ENCODE measurements around the gene PCDH9.

- no peak for TF ChIP-seq SIN3A (IDR thresholded peaks at IDR 0.05; ENCODE audit: borderline replicate concordance, insufficient read depth, low read depth, low read length)
- no peak for TF ChIP-seq CTCF (IDR thresholded peaks at IDR 0.05)
- TF ChIP-seq POLR2AphosphoS5 (IDR thresholded peaks at IDR 0.05; ENCODE audit: low read depth, low read length) = no peak
- no peak for TF ChIP-seq REST (IDR thresholded peaks at IDR 0.05; ENCODE audit: insufficient read depth in 1 of 2, low read depth in 2 of 2, low read length in 1 of 2)
- TF ChIP-seq TCF7L2 (IDR thresholded peaks at IDR 0.05; ENCODE audit: low read depth, low read length) = no peak
These were observed 3.4 kb downstream of the PCDH9 start for GRCh38 chr13:67226696-67227095.
